Endothelial cell of umbilical vein (primary cell): Measurements from ENCODE around the gene IL3RA.

Experiments
- EZH2 ChIP-seq: IDR thresholded peaks from 2 replicates; pipeline ENCODE4 v1.6.1; 2012; ENCODE audit warnings: borderline replicate concordance, low read depth, mild to moderate bottlenecking, moderate library complexity, low read length, inconsistent platforms; ENCODE audit not compliant: severe bottlenecking
- FOS ChIP-seq: IDR thresholded peaks from 2 replicates; pipeline ENCODE4 v1.6.1; 2011; ENCODE audit warnings: mild to moderate bottlenecking, low read length, moderate library complexity, borderline replicate concordance; ENCODE audit not compliant: insufficient read depth
- GATA2 ChIP-seq: IDR thresholded peaks from 2 replicates; pipeline ENCODE4 v1.7.0; 2011; ENCODE audit warnings: low read depth, mild to moderate bottlenecking, moderate library complexity, mixed read lengths, low read length; ENCODE audit not compliant: insufficient read length, insufficient read depth
- JUN ChIP-seq: IDR thresholded peaks from 2 replicates; pipeline ENCODE4 v1.6.1; 2011; ENCODE audit warnings: borderline replicate concordance, low read depth; ENCODE audit not compliant: insufficient read length, insufficient read depth
- MYC ChIP-seq: IDR thresholded peaks from one replicate; pipeline ENCODE4 v1.6.1; 2011; ENCODE audit warnings: mild to moderate bottlenecking, low read depth, low read length
- POLR2A ChIP-seq: IDR thresholded peaks from 2 replicates; pipeline ENCODE4 v1.6.1; 2012; ENCODE audit warnings: low read depth, mild to moderate bottlenecking, control low read depth, low read length
- POLR2AphosphoS5 ChIP-seq: IDR thresholded peaks from 2 replicates; pipeline ENCODE4 v1.6.1; 2012; ENCODE audit warnings: low read depth, mild to moderate bottlenecking, control low read depth, low read length, moderate library complexity; ENCODE audit not compliant: insufficient read depth
- TF ChIP-seq, protein P1 (sequence below), 2 donors: IDR thresholded peaks; 1 replicate in 1 of 2; 2 replicates in 1 of 2; pipeline ENCODE4 v1.5.1; 2011; ENCODE audit warnings: low read length in 2 of 2, mild to moderate bottlenecking in 2 of 2, moderate library complexity in 2 of 2, control low read depth in 1 of 2, inconsistent platforms in 1 of 2, low read depth in 1 of 2; ENCODE audit not compliant: insufficient read depth in 1 of 2; ENCODE audit errors: extremely low read depth in 1 of 2
- TF ChIP-seq, protein P2 (sequence below): IDR thresholded peaks from 2 replicates; pipeline ENCODE4 v1.6.1; 2011; ENCODE audit not compliant: insufficient read depth, insufficient read length

DNA sequence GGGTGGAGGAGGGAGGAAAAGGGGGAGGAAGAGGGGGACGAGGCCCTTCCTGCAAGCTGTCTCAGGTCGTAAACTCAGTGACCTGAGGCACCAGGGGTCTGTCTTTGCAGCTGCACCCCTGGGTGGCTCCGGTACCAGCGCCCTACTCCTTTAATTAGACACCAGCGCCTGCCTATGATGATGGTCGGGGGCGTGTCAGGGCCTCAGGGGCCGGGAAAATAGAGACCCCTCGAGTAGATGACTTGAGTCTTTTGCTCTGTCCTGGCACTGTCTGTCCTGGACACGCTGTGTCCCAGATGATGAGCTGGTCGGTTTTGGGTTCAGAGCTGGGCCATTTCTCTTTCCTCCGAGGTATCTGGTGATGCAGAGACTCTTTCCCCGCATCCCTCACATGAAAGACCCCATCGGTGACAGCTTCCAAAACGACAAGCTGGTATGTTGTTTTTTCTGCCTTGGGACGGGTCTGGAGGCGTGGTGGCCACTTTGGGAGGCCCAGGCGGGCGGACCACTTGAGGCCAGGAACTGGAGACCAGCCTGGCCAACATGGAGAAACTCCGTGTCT, 44.2 kb downstream of the IL3RA start:
- peak; percentile 45 for TF ChIP-seq POLR2AphosphoS5
- no peak for TF ChIP-seq MYC
- TF ChIP-seq, protein P1, sequence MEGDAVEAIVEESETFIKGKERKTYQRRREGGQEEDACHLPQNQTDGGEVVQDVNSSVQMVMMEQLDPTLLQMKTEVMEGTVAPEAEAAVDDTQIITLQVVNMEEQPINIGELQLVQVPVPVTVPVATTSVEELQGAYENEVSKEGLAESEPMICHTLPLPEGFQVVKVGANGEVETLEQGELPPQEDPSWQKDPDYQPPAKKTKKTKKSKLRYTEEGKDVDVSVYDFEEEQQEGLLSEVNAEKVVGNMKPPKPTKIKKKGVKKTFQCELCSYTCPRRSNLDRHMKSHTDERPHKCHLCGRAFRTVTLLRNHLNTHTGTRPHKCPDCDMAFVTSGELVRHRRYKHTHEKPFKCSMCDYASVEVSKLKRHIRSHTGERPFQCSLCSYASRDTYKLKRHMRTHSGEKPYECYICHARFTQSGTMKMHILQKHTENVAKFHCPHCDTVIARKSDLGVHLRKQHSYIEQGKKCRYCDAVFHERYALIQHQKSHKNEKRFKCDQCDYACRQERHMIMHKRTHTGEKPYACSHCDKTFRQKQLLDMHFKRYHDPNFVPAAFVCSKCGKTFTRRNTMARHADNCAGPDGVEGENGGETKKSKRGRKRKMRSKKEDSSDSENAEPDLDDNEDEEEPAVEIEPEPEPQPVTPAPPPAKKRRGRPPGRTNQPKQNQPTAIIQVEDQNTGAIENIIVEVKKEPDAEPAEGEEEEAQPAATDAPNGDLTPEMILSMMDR (IDR thresholded peaks at IDR 0.05; ENCODE audit: extremely low read depth in 1 of 2, insufficient read depth in 1 of 2, low read depth in 1 of 2, low read length in 2 of 2): no peak
- no peak for TF ChIP-seq POLR2A
- TF ChIP-seq EZH2: no peak
- TF ChIP-seq, protein P2, sequence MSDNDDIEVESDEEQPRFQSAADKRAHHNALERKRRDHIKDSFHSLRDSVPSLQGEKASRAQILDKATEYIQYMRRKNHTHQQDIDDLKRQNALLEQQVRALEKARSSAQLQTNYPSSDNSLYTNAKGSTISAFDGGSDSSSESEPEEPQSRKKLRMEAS: no peak
- no peak for TF ChIP-seq JUN
- no peak for TF ChIP-seq GATA2
- no peak for TF ChIP-seq FOS
